SU-DHL-6 (cell line): ENCODE results near the gene CREB3L4.

Source experiments
- H2AFZ ChIP-seq: fragments of 200-600 bp; sonication (generic); 2 replicates; pipeline ENCODE4 v1.6.1; 2014; ENCODE audit warnings: low read depth, mild to moderate bottlenecking, moderate library complexity, mixed read lengths, antibody characterized with exemption, low read length; ENCODE audit not compliant: severe bottlenecking
- H3F3A ChIP-seq: fragments of 200-600 bp; shearing (Covaris generic); 2 replicates; pipeline ENCODE4 v1.6.0; 2016; ENCODE audit warnings: antibody characterized with exemption, mild to moderate bottlenecking; ENCODE audit not compliant: insufficient read depth
- H3K27ac ChIP-seq: fragments of 200-600 bp; sonication (generic); 2 replicates; pipeline ENCODE4 v1.5.1; 2016; ENCODE audit warnings: low read depth, mild to moderate bottlenecking, low read length, moderate library complexity, mixed read lengths
- H3K27me3 ChIP-seq: fragments of 200-600 bp; sonication (generic), shearing (Covaris generic); 2 replicates; pipeline ENCODE4 v1.6.0; 2014; ENCODE audit warnings: mild to moderate bottlenecking, low read length
- H3K36me3 ChIP-seq: fragments of 200-600 bp; sonication (generic); 2 replicates; pipeline ENCODE4 v1.6.1; 2014; ENCODE audit warnings: mild to moderate bottlenecking, low read length, mixed read lengths
- H3K4me2 ChIP-seq: fragments of 300-600, 200-600 bp; shearing (Covaris generic), sonication (generic); 2 replicates; pipeline ENCODE4 v1.6.0; 2014; ENCODE audit warnings: low read length, low read depth, mild to moderate bottlenecking; ENCODE audit not compliant: poor library complexity, severe bottlenecking
- H3K4me3 ChIP-seq: fragments of 200-600 bp; sonication (generic); 2 replicates; pipeline ENCODE4 v1.5.1; 2014; ENCODE audit warnings: antibody characterized with exemption, low read length, mild to moderate bottlenecking, mixed read lengths; ENCODE audit not compliant: insufficient read depth, poor library complexity, severe bottlenecking
- H3K79me2 ChIP-seq: fragments of 200-600 bp; sonication (generic); 2 replicates; pipeline ENCODE4 v1.6.1; 2014; ENCODE audit warnings: mild to moderate bottlenecking, low read length, moderate library complexity; ENCODE audit not compliant: insufficient read depth
- H3K9ac ChIP-seq: fragments of 200-600 bp; sonication (generic); 2 replicates; pipeline ENCODE4 v1.7.0; 2014; ENCODE audit warnings: mild to moderate bottlenecking, low read length
- H3K9me2 ChIP-seq: fragments of 200-600 bp; sonication (generic); replicated peaks from 2 replicates; pipeline ENCODE4 v1.6.1; 2014; ENCODE audit warnings: low read length; ENCODE audit not compliant: insufficient read depth
- H3K9me3 ChIP-seq: fragments of 200-600 bp; sonication (generic); 2 replicates; pipeline ENCODE4 v1.6.1; 2014; ENCODE audit warnings: low read length, mixed read lengths; ENCODE audit not compliant: insufficient read depth
- H4K20me1 ChIP-seq: fragments of 200-600 bp; sonication (generic); 2 replicates; pipeline ENCODE4 v1.6.1; 2014; ENCODE audit warnings: low read depth, mild to moderate bottlenecking, antibody characterized with exemption, low read length, moderate library complexity, mixed read lengths
- CTCF ChIP-seq: fragments of 200-600 bp; sonication (generic); IDR thresholded peaks from one replicate; pipeline ENCODE4 v1.5.1; 2017; ENCODE audit warnings: antibody characterized with exemption, mild to moderate bottlenecking, low read length, moderate library complexity; ENCODE audit not compliant: insufficient read depth, poor library complexity, severe bottlenecking
- EZH2phosphoT487 ChIP-seq: fragments of 200-600 bp; sonication (generic), shearing (Covaris generic); conservative IDR thresholded peaks from 2 replicates; pipeline ENCODE4 v1.6.1; 2018; ENCODE audit warnings: mild to moderate bottlenecking, antibody characterized with exemption, low read length, moderate library complexity, mixed read lengths

Gene CREB3L4

GRCh38 chr1:153960206-153960605 is 7.5 kb upstream of the CREB3L4 start:
- Histone ChIP-seq H3F3A (peaks cover 25% of the 10 kb centered on the region), H3K27ac (no peak overlapping the region)
- TF ChIP-seq EZH2phosphoT487 (no peak), CTCF (no peak)

GRCh38 chr1:153961421-153961820 is 6.3 kb upstream of the CREB3L4 start:
- no peaks in the 10 kb centered on the region for H4K20me1 ChIP-seq
- H2AFZ ChIP-seq, result no peak overlapping the region
- no peak for TF ChIP-seq EZH2phosphoT487
- TF ChIP-seq CTCF, result no peak
- no peaks in the 10 kb centered on the region for H3K36me3 ChIP-seq
- no peaks in the 10 kb centered on the region for H3K9me2 ChIP-seq
- H3K4me2 ChIP-seq, result peak overlapping the region; percentile 85
- peaks cover 44% of the 10 kb centered on the region for H3K79me2 ChIP-seq
- H3K9ac ChIP-seq, result peak overlapping the region; percentile 73
- peak overlapping the region; percentile 57 for H3K27ac ChIP-seq
- peaks cover 31% of the 10 kb centered on the region for H3F3A ChIP-seq
- no peaks in the 10 kb centered on the region for H3K27me3 ChIP-seq
- H3K4me3 ChIP-seq, result peak overlapping the region; percentile 60
- H3K9me3 ChIP-seq, result no peaks in the 10 kb centered on the region

More at GRCh38 chr1:153960206-153960605, 7.5 kb upstream of the CREB3L4 start:
- no peaks in the 10 kb centered on the region for H3K27me3 ChIP-seq
- H3K9ac ChIP-seq, result no peak overlapping the region
- no peak overlapping the region for H3K4me2 ChIP-seq
- no peaks in the 10 kb centered on the region for H4K20me1 ChIP-seq
- H3K9me3 ChIP-seq, result no peaks in the 10 kb centered on the region
- H3K4me3 ChIP-seq, result no peak overlapping the region
- H3K79me2 ChIP-seq, result peaks cover 55% of the 10 kb centered on the region
- no peaks in the 10 kb centered on the region for H3K36me3 ChIP-seq
- H2AFZ ChIP-seq, result no peak overlapping the region
- no peaks in the 10 kb centered on the region for H3K9me2 ChIP-seq

GRCh38 chr1:153962088-153963029 is 5.3 kb upstream of the CREB3L4 start:
- Histone ChIP-seq H3F3A (peaks cover 39% of the 10 kb centered on the region), H3K79me2 (peaks cover 40% of the 10 kb centered on the region), H3K4me3 (peak overlapping the region; percentile 60), H4K20me1 (no peaks in the 10 kb centered on the region), H3K36me3 (no peaks in the 10 kb centered on the region), H3K4me2 (peak overlapping the region; percentile 85), H3K27me3 (no peaks in the 10 kb centered on the region), H3K9ac (peak overlapping the region; percentile 73), H3K27ac (peak overlapping the region; percentile 57), H3K9me3 (no peaks in the 10 kb centered on the region), H2AFZ (no peak overlapping the region), H3K9me2 (no peaks in the 10 kb centered on the region)
- TF ChIP-seq EZH2phosphoT487 (no peak), CTCF (no peak)
